HG03575 (cell line): ENCODE data around the gene FAM3D.
"Not testable (repeated sequence)": the region's sequence is repeated elsewhere in the genome, so short reads cannot be mapped to it uniquely, and the experiment has no call there.

ENCODE experiments used
- ATAC-seq: cut with Tn5 transposase; IDR thresholded peaks from one replicate; pipeline ENCODE4 v1.9.1; 2021; ENCODE audit not compliant: unreplicated experiment, insufficient number of reproducible peaks, low FRiP score; ENCODE audit errors: extremely low read depth

FAM3D gene, protein sequence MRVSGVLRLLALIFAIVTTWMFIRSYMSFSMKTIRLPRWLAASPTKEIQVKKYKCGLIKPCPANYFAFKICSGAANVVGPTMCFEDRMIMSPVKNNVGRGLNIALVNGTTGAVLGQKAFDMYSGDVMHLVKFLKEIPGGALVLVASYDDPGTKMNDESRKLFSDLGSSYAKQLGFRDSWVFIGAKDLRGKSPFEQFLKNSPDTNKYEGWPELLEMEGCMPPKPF

DNA sequence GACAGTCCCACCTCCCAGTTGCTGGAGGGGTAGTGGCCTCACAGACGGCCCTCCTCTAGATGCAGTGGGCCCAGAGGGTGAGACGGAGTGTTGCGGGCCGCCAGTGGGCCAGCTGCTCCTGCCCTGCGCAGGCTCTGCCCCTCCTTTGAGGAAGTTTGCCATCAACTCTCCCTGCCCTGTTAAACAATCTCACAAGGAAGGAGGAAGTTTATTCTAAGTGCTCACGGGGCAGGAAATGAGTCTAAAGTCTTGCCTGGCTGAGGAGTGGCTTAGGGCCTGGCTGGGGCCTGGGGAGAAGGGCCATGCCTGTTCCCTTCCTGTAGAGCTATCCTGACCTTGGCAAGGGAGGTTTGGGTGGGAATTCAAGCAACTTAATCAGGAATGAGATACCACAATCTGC is at the start of gene FAM3D:
Gene FAM3D (minus strand): TSS at position 92 of the 400 bp plus-strand sequence. CDS start 11,211 bp downstream, outside the sequence.
- no peak for ATAC-seq

DNA sequence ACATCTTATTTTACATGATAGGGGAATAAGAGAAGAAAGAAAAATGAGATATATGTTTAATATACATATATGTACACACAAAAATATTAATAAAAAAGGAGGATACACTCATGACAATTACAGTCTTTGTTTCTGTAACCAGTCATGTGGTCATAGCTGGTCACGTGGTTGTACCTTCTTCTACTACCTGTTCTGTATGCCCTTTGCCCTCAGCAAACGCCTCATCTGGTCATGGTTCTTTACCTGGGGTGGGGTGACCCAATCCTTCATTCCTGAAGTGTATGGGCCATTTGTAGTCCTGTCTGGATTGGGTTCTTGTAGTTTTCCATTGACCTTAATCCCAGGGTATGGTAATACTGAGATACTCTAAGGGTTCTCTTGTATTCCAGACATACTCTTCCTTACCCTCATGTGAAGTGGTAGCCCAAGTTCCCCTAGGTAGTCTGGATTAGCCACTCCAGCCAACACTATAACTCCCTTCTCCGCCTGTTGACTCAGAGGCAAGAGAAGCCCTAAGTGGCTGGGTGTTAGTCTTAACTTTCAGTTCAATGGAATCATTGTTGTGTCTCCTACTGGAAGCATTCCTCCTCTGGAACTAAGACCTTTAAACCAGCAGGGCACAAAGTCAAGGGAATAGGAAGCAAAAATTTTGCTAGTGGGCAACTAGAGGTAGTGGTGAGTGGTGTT is 47.3 kb upstream of the FAM3D start:
- no peak for ATAC-seq

DNA sequence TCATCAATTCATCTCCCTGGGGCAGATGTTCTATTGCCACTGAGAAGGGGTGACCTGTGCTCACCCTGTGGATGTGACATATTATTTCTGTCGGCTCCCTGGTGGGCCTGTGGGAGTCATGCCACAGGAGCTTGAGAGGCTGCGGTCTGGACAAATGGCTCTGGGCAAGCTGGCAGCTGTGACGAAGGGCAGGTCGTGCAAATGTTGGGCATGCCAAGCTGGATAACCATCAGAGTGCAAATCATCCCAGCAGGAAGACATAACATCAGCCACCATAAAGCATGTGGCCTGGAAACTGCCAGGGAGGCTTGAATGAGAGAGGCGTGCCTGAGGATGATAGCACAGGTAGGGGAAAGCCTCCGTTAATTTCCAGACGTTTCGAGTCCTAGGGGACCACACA is 45.3 kb upstream of the FAM3D start:
- no peak for ATAC-seq

DNA sequence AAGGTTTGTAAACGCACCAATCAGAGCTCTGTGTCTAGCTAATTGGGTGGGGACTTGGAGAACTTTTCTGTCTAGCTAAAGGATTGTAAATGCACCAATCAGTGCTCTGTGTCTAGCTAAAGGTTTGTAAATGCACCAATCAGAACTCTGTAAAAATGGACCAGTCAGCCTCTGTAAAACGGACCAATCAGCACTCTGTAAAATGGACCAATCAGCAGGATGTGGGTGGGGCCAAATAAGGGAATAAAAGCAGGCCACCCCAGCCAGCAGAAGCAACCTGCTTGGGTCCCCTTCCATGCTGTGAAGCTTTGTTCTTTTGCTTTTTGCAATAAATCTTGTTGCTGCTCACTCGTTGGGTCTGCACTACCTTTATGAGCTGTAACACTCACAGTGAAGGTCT is 42.4 kb upstream of the FAM3D start:
- not testable (repeated sequence) for ATAC-seq

DNA sequence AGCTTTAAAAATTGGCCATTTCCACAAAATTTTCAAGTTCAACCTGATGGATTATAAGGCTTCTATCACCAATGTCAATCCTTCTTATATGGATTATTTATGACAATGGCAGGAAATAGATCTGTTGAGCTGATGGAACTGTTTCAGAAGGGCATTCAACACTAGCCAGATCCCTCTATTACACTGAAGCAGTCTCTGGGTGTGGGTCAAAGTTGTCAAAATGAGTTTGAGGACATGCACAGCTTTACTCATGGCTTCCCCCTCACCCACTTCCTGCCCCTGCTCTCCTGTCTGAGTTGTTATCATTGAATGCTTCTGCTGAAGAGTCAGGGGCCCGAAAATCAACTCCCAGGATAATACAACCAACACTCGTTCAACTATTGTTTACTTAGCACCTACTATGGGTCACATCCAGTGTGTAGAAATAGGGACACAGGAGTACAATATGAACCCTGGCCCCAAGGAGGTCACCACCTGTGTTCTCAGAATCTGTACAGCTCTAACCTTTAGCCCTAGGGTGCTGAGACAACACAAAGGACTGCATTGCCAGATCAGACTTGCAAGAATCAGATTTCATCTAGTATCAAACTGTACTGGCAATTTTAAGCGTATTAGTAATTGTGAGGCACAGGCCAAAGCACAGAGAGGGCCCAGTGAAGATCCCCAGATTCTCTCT is 41.7 kb upstream of the FAM3D start:
- no peak for ATAC-seq

DNA sequence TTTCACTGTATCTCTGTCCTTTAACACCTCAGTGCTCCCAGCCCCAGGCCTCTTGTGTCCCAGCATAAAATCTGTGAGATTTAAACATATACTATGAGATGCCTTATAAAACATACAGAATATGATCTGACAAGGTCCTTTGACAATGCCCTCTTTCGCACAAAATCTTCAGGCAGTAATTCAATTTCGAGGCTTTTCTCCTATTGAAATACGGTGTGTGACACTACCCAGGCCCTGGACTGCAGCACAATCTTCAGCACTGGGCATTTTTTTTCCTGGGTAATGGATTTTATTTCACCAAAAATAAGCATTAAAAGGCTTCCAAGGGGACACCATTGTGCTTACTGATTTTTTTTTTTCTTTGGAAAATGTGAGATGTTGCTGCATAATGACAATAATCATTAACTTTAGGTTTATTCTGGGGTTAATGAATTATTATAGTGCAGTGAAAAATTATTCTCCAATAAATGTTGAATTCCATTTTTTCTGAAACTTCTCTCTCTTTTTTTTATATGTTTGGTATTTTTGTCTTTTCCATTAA is 40.9 kb upstream of the FAM3D start:
- no peak for ATAC-seq

DNA sequence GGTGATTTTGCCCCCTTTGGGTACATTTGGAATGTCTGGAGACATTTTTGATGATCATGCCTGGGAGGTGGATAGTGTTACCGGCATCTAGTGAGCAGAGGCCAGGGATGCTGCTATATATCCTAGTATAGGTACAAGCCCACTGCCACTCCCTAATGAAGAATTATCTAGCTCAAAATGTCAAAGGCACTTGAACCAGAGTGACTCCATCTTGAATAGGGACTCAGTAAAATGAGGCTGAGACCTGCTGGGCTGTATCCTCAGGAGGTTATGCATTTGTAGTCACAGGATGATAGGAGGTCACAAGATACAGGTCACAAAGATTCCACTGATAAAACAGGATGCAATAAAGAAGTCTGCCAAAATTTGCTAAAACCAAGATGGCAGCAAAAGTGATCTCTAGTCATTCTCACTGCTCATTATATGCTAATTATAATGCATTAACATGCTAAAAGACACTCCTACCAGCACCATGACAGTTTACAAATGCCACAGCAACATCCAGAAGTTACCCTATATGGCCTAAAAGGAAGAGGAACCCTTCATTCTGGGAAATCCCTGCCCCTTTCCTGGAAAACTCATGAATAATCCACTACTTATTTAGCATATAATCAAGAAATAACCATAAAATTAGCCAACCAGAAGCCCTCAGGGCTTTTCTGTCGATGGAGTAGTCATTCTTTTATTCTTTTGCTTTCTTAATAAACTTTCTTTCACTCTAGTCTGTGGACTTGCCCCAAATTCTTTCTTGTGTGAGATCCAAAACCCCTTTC is 40.0 kb upstream of the FAM3D start:
- ATAC-seq, result no peak

DNA sequence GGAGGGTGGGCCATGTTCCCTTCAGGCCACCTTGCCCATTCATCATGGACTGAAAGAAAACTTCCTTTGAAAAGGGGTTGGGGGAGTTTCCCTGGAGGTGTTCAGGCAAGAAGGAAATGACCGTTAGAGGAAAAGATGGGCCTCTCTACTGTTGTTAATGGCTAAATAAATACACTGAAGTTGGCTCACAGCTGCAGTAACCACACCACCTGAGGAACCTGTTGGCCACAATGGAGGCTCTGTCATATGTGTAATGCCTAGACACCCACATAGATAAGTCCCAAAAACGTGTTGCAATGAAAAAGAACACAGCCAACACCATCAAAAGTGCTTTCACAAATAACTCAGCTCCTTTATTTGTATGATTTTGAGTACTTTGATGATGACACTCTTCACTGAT is 38.2 kb upstream of the FAM3D start:
- ATAC-seq, result no peak

DNA sequence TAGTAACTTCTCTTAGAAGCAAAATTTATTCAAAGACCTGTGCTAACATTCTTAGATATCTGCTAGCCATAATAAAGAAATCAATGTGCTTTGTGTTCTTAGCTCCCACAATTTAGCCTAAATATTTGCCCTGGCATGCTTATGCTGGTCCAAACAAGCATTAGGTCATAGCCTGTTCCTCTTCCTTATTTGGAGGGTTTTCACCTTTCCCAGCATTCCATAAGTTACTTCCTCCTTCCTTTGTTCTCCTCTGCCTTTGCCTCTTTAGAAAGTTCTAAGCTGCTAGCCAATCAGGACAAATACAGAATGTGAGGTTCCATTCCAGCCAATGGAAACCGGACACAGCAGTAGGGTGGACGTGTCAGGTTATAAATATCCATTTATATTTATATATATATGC is 37.7 kb upstream of the FAM3D start:
- ATAC-seq, result not testable (repeated sequence)

DNA sequence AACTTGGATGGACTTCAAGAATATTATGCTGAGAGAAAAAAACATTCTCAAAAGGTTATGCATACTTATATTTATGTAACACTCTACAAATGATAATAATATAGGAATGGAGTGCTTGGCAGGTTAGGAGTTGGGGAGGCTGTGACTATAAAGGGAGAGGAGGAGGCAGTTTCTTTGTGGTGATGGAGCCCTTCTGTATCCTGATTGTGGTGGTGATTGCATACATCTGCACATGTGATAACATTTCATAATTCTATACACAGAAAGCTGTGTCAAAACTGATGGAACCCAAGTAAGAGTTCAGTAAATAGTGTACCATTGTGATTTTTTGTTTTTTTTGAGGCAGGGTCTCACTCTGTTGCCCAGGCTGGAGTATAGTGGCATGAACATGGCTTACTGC is 31.7 kb upstream of the FAM3D start:
- no peak for ATAC-seq

DNA sequence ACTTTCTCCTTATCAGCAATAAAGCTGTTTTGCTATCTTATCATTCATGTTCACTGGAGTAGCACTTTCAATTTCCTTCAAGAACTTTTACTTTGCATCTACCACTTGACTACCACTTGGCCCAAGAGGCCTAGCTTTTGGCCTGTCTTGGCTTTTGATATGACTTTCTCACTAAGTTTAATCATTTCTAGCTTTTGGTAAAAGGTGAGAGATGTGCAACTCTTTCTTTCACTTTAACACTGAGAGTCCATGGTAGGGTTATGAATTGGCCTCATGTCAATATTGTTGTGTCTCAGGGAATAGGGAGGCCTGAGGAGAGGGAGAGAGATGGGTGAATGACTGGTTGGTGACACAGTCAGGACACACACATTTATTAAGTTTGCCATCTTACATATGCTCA is 31.0 kb upstream of the FAM3D start:
- ATAC-seq, result no peak

DNA sequence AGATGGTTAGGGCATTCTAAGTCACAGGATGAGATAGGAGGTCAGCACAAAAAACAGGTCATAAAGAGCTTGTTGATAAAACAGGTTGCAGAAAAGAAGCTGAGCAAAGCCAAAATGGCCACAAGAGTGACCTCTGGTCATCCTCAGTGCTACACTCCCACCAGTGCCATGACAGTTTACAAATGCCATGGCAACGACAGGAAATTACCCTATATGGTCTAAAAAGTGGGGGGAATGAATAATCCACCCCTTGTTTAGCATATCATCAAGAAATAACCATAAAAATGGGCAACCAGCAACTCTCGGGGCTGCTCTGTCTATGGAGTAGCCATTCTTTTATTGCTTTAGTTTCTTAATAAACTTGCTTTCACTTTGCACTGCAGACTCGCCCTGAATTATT is 30.2 kb upstream of the FAM3D start:
- not testable (repeated sequence) for ATAC-seq

DNA sequence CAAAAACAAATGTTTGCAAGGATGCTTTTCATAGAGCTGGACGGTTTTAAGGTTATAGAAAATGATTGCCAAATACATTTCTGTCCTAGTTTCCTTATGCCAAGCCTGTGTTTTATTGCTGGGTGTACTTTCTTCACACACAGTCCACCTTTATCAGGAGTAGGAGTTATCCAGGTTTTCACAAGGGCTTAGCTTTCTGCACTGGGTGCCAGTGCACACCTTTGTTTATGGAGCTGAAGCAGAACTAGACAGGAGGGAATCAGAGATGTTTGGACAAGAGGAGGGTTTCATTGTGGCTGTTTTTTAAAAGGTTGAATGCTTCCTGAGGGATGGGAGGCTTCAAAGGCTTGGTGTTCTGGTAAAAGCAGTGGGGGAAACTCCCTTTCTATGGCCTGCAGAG is 29.5 kb upstream of the FAM3D start:
- ATAC-seq, result no peak

DNA sequence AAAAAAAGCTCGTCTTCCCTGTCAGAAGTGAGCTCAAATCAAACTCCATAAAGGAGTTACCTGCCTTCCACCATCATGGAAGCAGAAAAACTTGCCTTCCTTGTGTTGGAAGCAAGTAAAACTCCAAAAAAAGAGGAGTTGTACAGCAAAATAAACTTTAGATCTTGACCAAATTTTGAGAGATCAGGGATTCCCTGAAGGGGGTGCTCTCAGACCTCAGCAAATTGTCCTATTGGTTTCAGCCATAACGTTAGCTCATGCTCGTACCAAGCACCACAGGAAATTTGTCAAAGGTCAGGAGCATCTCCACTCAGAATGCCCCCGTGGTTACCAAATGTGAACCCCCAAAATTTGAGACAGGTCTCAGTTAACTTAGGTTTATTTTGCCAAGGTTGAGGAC is 28.7 kb upstream of the FAM3D start:
- not testable (repeated sequence) for ATAC-seq

DNA sequence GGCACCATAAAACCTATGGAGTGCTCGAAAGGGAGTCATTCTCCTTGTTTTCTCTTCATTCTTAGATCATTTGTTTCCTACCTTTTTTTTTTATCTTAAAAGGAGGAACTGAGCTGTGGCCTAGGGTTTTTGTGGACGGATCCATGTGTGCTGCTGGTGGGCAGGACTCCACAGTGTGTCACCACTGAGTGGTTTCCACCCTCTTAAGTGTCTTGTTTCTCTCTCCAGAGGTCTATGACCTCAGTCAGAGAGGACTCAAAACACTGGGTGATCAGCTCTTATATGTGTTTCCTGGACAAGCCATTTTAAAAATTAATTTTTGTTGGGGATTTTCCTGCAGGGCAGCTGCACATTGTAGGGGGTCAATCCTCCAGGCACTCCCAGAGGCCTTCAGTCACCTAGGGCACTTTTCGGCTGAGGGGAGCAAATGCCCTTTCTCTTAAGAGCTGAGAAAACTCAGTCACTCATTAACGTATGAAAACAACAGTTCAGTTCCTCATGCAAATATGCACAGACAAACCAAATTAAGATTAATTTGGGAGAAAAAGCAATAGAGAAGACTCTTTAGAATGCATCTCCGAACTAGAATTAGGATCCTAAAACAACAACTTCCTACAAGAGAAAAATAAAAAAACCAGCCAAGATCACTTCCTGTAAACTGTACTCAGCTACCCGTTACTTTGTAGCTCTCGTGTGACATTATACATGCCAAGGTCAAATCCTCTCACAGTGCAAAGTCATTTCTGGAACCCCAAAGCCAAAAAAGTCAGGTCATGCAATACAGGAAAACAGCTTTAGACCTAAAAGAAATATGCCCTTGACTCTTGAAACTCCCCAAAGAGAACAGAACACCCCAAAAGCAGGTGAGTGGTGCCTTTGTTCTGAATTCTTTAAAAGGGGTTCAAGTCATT is 27.6 kb upstream of the FAM3D start:
- no peak for ATAC-seq

DNA sequence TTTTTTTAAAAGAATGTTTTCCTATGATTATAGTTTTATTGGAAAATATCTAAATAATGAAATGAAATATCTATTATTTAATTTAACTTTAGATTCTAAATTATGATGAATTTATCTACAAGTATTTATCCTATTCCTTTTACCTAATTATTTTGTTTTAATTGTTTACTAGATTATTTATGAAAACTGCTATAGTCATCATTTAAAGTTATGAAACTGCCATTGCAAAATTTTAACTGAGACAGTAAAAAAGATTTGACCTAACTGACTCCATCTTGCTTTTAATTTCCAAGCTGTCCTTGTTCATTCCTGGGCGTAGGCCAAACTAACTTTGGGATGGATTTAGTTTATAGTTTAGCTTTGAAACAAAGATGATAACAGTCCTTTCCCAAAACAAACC is 25.9 kb upstream of the FAM3D start:
- no peak for ATAC-seq

DNA sequence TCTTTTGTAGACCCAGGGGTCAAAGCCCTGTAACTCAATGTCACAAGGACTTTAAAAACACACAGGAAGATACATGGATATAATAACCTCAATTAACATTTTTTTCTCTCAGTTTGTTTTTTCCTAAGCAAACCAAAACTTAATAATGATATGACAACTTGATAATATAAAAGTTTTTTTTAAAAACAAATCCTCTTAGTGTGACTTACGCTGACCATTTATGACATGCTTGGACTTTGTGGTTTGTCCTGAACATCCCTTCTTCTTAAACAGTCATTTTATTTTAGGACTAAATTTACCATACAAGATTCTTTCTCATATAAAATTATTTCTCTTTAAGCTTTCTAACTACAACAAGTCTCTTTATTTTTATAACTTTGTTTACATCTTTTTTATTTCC is 25.4 kb upstream of the FAM3D start:
- no peak for ATAC-seq

DNA sequence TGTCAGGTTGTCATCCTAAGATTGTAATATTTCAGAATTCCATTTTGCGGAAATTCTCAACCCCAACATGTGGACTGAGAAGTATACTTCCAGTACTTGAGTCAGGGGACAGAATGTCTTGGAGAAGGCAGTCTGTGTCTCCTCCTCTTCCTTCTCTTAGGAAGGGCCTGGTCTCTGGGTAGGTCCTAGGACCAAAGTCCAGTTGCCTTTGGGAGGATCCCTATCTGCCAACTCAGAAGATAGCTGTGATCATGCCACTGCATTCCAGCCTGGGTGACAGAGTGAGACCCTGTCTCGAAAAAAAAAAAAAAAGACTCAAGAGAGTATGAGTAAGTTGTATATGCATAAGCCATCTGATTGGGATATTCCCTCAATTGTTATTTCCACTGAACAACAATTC is 23.9 kb upstream of the FAM3D start:
- no peak for ATAC-seq
